GM19025 (cell line): ENCODE data around the gene SKP1.
A peak's percentile ranks its signal among the peaks of the same experiment; 100 is the strongest.
"Not testable (repeated sequence)": the region's sequence is repeated elsewhere in the genome, so short reads cannot be mapped to it uniquely, and the experiment has no call there.

Source experiments
- ATAC-seq: cut with Tn5 transposase; IDR thresholded peaks from one replicate; pipeline ENCODE4 v1.9.1; 2021; ENCODE audit warnings: mild to moderate bottlenecking, low read depth, moderate library complexity; ENCODE audit not compliant: unreplicated experiment

The SKP1 gene

DNA sequence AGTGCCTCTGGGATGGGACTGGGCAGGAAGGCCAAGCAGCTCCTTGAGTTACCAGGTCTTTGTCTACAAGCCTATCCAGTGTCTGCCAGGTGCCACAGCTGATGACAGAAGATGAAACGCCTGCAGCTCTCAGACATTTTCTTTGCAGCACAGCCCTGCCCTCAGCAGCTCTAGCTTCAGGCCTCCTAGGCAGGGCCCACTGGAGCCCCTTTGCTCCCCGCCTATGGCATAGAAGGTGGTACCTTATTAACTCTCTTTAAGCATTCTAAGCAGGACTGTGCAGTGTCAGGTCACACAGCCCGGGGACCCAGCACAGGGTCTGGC, 1.3 kb upstream of the SKP1 start:
- ATAC-seq, result no peak

DNA sequence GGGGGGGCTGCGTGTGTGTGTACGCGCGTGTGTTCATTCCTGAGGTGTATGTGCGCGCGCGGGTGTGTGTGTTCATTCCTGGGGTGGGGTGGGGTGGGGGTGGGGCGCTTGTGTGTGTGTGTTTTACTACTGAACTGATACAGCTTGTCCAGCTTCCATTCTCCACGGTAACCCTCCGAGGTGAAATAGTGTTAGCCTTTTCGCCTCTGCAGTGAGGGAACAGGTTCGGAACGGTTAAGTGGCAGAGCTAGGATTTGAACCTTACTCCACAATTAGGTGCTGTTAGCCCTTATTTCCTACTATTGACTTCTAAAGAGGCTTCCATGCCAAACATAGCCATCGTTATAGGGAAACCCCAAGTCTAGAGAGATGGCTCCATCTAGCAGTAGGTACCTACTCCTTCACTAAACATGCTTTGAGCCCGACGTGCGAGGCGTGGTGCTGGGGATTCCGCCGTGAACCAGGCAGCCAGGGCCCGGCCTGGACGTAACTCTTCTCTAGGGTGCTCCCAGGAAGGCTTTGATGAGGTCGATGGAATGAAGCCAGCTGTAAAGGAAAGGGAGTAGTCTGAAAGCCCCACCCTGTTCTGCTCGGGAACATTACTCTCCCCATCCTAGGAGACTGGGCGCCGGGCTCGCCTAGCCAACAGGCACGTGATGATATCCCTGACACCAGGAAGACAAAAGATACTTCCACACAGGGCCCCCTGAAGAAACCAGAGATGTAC, 782 bp upstream of the SKP1 start:
- no peak for ATAC-seq

- ATAC-seq, result peak; percentile 15
Measured at GRCh38 chr5:134175921-134176510, 734 bp downstream of the SKP1 start.

GRCh38 chr5:134174841-134175839, 1.6 kb downstream of the SKP1 start:
- ATAC-seq, result no peak

GRCh38 chr5:134171972-134172371, 4.8 kb downstream of the SKP1 start:
- ATAC-seq, result no peak

DNA sequence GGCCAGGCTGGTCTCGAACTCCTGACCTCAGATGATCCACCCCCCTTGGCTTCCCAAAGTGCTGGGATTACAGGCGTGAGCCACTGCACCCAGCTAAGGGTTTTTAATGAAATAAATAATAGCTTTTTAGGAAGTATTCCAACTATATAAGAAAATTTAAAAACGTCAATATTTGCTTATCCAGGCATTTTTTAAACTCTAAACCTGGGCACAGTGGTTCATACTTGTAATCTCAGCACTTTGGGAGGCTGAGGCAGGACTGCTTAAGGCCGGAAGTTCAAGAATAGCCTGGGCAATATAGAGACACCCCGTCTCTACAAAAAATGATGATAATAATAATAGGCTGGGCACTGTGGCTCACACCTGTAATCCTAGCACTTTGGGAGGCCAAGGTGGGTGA, 14.2 kb downstream of the SKP1 start:
- ATAC-seq, result no peak

- no peak for ATAC-seq
Measured at GRCh38 chr5:134161513-134162395, 15.0 kb downstream of the SKP1 start.

DNA sequence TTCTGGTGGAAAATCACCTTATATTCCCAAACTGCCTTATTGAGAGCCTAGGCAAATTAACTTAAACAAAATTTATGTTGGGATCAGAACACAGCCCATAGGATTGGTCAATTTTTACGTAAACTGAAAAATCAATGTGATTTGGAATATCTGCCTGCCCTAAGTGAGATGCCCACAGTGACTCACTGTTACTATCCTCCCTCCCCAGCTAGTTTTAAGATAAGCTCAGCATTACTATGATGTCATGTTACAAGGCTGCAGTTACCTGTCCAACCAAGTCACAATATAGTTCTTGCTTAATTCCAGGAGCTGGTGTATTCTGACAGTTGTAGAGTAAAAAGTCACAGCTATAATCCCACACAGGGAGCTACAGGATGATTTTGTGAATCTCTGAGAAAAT, 23.1 kb downstream of the SKP1 start:
- no peak for ATAC-seq

GRCh38 chr5:134153241-134153640, 23.5 kb downstream of the SKP1 start:
- ATAC-seq, result no peak

DNA sequence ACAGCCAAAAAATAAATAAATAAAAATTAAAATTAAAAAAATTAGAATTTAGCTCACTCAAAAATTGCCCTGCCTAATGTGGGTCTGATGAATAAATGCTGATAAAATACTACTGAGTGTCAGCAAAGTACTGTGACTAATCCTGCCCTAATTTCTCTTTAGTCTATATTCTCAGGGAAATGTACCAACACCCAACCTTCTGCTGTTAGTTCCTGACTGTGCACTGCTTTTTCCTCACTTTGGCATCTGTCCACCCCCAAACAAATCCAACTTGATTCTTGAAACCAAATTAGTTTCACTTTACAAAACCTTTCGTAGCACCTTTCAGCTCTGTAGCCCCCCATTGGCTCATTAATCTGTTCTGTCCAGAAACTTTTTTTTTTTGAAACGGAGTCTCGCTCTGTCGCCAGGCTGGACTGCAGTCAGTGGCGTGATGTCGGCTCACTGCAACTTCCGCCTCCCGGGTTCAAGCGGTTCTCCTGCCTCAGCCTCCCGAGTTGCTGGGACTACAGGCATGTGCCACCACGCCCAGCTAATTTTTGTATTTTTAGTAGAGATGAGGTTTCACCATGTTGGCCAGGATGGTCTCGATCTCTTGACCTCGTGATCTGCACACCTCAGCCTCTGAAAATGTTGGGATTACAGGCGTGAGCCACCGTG, 24.4 kb downstream of the SKP1 start:
- ATAC-seq, result not testable (repeated sequence)

DNA sequence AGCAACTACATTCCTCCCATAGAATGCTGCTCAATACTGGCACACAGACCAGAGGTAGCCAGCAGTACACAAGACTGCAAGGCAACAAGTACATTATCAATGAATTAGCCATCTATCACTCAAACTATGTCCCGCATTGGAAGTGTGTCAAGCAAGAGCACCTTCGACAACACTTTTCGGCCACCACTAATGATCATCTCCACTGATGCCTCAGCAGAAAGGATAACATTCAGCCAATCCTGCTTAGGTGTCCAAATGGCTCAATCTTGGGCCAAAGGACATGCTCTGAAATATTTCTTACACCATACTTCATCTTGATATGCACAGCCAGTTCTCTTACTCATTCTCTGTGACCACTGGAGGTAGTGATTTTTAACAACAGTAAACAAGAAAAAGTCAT, 25.0 kb downstream of the SKP1 start:
- ATAC-seq, result no peak

DNA sequence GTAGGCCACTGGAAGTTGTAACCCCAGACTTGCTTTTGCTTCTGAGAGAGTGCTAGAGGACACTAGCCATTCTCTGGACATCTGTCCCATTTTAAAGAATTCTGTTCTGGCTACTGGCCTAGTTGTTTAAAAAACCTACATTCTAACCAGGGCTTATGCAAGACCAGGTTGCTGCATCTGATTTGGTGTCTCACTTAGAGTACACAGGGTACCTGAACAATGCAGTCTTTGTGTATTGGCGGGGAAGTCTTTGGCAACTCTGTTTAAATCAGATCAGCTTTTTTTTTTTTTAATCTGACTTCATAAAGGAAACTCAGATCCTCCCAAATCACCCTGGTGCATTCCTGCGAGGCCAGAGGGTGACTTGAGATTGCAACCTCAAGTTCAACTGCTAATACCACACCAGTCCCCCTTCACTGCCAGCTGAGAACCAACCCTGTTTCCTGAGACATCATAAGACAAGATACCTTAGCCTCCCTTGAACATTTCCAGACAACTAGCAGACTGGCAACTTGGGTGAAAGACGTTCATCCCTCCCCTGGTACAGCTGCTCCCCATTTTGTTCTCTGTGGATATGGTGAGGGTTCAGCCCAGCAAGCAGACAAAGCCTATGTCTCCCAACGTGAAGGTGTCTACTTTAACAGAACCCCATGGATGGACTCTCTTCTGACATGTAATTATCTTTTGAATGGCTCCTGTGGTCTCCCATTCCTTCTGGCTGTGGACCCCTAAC, 27.0 kb downstream of the SKP1 start:
- no peak for ATAC-seq

DNA sequence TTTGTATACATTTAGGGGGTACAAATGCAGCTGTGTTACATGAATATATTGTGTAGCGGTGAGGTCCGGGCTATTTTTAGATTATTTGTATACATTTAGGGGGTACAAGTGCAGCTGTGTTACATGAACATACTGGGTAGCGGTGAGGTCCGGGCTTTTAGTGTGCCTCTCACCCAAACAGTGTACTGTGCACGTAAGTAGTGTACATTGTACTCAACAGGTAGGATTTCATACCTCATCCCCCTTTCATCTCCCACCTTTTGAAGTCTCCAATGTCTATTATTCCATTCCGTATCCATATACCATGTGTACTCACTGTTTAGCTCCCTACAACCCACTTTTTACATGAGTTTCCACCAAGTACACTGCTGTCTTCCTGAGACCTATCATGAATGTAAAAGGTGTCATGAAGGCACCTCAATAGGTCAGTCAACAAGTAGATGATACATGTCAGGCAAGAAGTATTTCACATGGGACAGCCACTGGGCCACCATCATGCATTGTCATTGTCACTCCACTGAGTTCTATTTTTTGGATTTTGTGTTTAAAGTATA, 27.7 kb downstream of the SKP1 start:
- no peak for ATAC-seq

DNA sequence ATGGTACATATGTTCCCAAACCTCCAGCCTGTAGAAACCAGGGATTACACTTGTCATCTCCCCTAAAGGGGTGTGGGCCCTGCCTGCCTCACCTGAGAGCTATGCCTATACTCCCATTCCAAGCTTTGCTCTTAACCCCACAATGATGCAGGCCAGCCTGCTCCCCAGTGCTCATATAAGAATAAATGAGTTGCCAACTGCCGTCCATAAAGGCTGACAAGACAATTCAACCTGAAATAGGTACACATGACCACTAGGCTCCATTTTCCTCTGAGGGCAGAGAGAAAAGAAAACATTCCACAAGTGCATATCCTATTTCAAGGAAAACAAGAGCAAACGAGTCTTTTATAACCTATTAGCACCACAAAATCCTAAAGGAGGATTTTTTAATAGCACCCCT, 28.4 kb downstream of the SKP1 start:
- no peak for ATAC-seq

- no peak for ATAC-seq
Measured at GRCh38 chr5:134146651-134147518, 29.9 kb downstream of the SKP1 start.

GRCh38 chr5:134145779-134146581, 30.8 kb downstream of the SKP1 start:
- peak; percentile 75 for ATAC-seq

DNA sequence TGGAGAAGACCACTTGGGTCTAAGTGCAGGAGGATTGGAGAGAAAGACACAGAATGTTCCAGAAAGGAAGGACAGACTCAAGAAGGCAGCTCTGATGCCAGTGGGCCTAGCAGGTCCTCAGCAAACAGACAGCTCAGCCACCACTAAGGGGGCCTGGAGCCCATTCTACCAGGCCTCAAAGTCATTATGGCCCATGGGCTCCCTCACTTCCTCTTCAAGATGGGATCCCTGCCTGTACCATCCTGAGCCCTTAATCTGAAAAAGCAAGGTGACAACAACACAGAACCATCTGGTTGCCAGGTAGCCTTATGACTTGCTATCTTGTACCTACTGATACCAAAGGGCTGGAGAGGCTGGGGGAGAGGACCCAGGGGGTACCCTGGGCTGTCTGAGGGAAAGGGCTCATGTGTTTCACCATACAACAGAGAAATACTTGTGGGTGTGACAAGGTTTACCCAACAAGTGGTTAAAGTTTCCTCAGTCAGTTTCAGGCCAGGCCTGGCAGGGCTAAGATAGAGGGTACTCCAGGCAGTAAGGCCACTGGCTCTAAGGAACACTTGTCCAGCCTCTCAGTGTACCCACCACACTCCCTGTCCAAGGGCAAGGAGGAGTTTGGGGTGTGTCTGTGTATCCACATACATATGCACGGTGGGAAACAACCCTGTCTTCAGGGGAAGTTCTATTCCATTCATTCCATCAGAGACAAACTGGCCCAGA, 31.6 kb downstream of the SKP1 start:
- no peak for ATAC-seq
